ENCODE measurements around the gene KRT76. TPM values are rescaled to one million over a fixed set of nuclear protein-coding genes. Genes with fewer than 3 reads are reported as not detected.

Gene KRT76
- total RNA-seq, 2 donors from 2014 or later, result not detected

GRCh38 chr12:52739963-52740362, 37.2 kb downstream of the KRT76 start:
- Mint-ChIP-seq H3K9me3 (no peaks in the 10 kb centered on the region), H3K27ac (no peak overlapping the region), H3K27me3 (peaks cover 24% of the 10 kb centered on the region), H3K36me3 (ENCODE audit: low read depth) (no peaks in the 10 kb centered on the region), H3K4me3 (no peak overlapping the region), H3K4me1 (peaks cover 3% of the 10 kb centered on the region)
- ATAC-seq (replicated peaks), result no peak

- peaks cover 2% of the 10 kb centered on the region for H3K9me3 Mint-ChIP-seq
- H3K4me3 Mint-ChIP-seq, result no peak overlapping the region
- peaks cover 20% of the 10 kb centered on the region for H3K27me3 Mint-ChIP-seq
- no peaks in the 10 kb centered on the region for H3K36me3 Mint-ChIP-seq (ENCODE audit: low read depth)
- ATAC-seq (replicated peaks), result no peak
- H3K4me1 Mint-ChIP-seq, result no peaks in the 10 kb centered on the region
- H3K27ac Mint-ChIP-seq, result no peak overlapping the region
Observed at GRCh38 chr12:52735816-52736632, 41.1 kb downstream of the KRT76 start.

GRCh38 chr12:52735106-52735505, 42.0 kb downstream of the KRT76 start:
- Mint-ChIP-seq H3K9me3 (peaks cover 5% of the 10 kb centered on the region), H3K27ac (no peak overlapping the region), H3K27me3 (peaks cover 28% of the 10 kb centered on the region), H3K4me3 (no peak overlapping the region), H3K36me3 (ENCODE audit: low read depth) (no peaks in the 10 kb centered on the region), H3K4me1 (no peaks in the 10 kb centered on the region)
- no peak for ATAC-seq (replicated peaks)

GRCh38 chr12:52730793-52731192, 46.4 kb downstream of the KRT76 start:
- Mint-ChIP-seq H3K4me1 (no peaks in the 10 kb centered on the region), H3K9me3 (peaks cover 5% of the 10 kb centered on the region), H3K27me3 (peaks cover 29% of the 10 kb centered on the region), H3K27ac (no peak overlapping the region), H3K36me3 (ENCODE audit: low read depth) (no peaks in the 10 kb centered on the region), H3K4me3 (no peak overlapping the region)
- no peak for ATAC-seq (replicated peaks)

GRCh38 chr12:52730383-52730782, 46.8 kb downstream of the KRT76 start:
- ATAC-seq (replicated peaks), result no peak
- no peak overlapping the region for H3K4me3 Mint-ChIP-seq
- H3K27me3 Mint-ChIP-seq, result peaks cover 29% of the 10 kb centered on the region
- H3K4me1 Mint-ChIP-seq, result no peaks in the 10 kb centered on the region
- H3K9me3 Mint-ChIP-seq, result peaks cover 5% of the 10 kb centered on the region
- H3K27ac Mint-ChIP-seq, result no peak overlapping the region
- no peaks in the 10 kb centered on the region for H3K36me3 Mint-ChIP-seq (ENCODE audit: low read depth)

GRCh38 chr12:52729147-52729546, 48.0 kb downstream of the KRT76 start:
- H3K4me1 Mint-ChIP-seq, result no peaks in the 10 kb centered on the region
- H3K9me3 Mint-ChIP-seq, result peaks cover 5% of the 10 kb centered on the region
- peaks cover 25% of the 10 kb centered on the region for H3K27me3 Mint-ChIP-seq
- no peak for ATAC-seq (replicated peaks)
- H3K36me3 Mint-ChIP-seq (ENCODE audit: low read depth), result no peaks in the 10 kb centered on the region
- no peak overlapping the region for H3K27ac Mint-ChIP-seq
- H3K4me3 Mint-ChIP-seq, result no peak overlapping the region

GRCh38 chr12:52728374-52728773, 48.8 kb downstream of the KRT76 start:
- peaks cover 23% of the 10 kb centered on the region for H3K27me3 Mint-ChIP-seq
- H3K4me3 Mint-ChIP-seq, result no peak overlapping the region
- no peaks in the 10 kb centered on the region for H3K4me1 Mint-ChIP-seq
- H3K9me3 Mint-ChIP-seq, result peaks cover 5% of the 10 kb centered on the region
- no peak for ATAC-seq (replicated peaks)
- H3K36me3 Mint-ChIP-seq (ENCODE audit: low read depth), result no peaks in the 10 kb centered on the region
- no peak overlapping the region for H3K27ac Mint-ChIP-seq

- Mint-ChIP-seq H3K4me3 (no peak overlapping the region), H3K27ac (no peak overlapping the region), H3K4me1 (no peaks in the 10 kb centered on the region), H3K36me3 (ENCODE audit: low read depth) (no peaks in the 10 kb centered on the region), H3K9me3 (peaks cover 5% of the 10 kb centered on the region), H3K27me3 (peaks cover 20% of the 10 kb centered on the region)
- ATAC-seq (replicated peaks), result no peak
Observed at GRCh38 chr12:52727037-52727436, 50.1 kb downstream of the KRT76 start.

- Mint-ChIP-seq H3K27ac (no peak overlapping the region), H3K4me1 (no peaks in the 10 kb centered on the region), H3K4me3 (no peak overlapping the region), H3K9me3 (peaks cover 5% of the 10 kb centered on the region), H3K27me3 (peaks cover 20% of the 10 kb centered on the region), H3K36me3 (ENCODE audit: low read depth) (no peaks in the 10 kb centered on the region)
- ATAC-seq (replicated peaks), result no peak
Observed at GRCh38 chr12:52726451-52726850, 50.7 kb downstream of the KRT76 start.

GRCh38 chr12:52724384-52724783, 52.8 kb downstream of the KRT76 start:
- H3K27me3 Mint-ChIP-seq, result peaks cover 7% of the 10 kb centered on the region
- H3K27ac Mint-ChIP-seq, result no peak overlapping the region
- no peaks in the 10 kb centered on the region for H3K4me1 Mint-ChIP-seq
- no peaks in the 10 kb centered on the region for H3K9me3 Mint-ChIP-seq
- H3K4me3 Mint-ChIP-seq, result no peak overlapping the region
- no peaks in the 10 kb centered on the region for H3K36me3 Mint-ChIP-seq (ENCODE audit: low read depth)
- ATAC-seq (replicated peaks), result no peak

- Mint-ChIP-seq H3K27me3 (peaks cover 7% of the 10 kb centered on the region), H3K4me1 (no peaks in the 10 kb centered on the region), H3K36me3 (ENCODE audit: low read depth) (no peaks in the 10 kb centered on the region), H3K27ac (no peak overlapping the region), H3K4me3 (no peak overlapping the region), H3K9me3 (no peaks in the 10 kb centered on the region)
- ATAC-seq (replicated peaks), result no peak
Observed at GRCh38 chr12:52722680-52723079, 54.5 kb downstream of the KRT76 start.

- Mint-ChIP-seq H3K9me3 (no peaks in the 10 kb centered on the region), H3K4me3 (no peak overlapping the region), H3K27ac (no peak overlapping the region), H3K36me3 (ENCODE audit: low read depth) (no peaks in the 10 kb centered on the region), H3K4me1 (no peaks in the 10 kb centered on the region), H3K27me3 (peaks cover 7% of the 10 kb centered on the region)
- ATAC-seq (replicated peaks), result no peak
Observed at GRCh38 chr12:52721838-52722470, 55.2 kb downstream of the KRT76 start.

- Mint-ChIP-seq H3K4me1 (no peaks in the 10 kb centered on the region), H3K36me3 (ENCODE audit: low read depth) (no peaks in the 10 kb centered on the region), H3K27ac (no peak overlapping the region), H3K27me3 (peaks cover 14% of the 10 kb centered on the region), H3K9me3 (no peaks in the 10 kb centered on the region), H3K4me3 (no peak overlapping the region)
- ATAC-seq (replicated peaks), result no peak
Observed at GRCh38 chr12:52720365-52720886, 56.7 kb downstream of the KRT76 start.

Data from activated T-helper 17 cell treated with anti-CD3 and anti-CD28 coated beads, Interleukin-2, amount 50 U/mL, for 72 hours (primary cell).